ENCODE results near the gene FBRS. TPM values are rescaled to one million over a fixed set of nuclear protein-coding genes. Genes with fewer than 3 reads are reported as not detected.

The FBRS gene
- total RNA-seq, 1 donor from 2014 or later: 26.8 TPM

- Histone ChIP-seq H3K4me1 (peaks cover 0 to 6% of the 10 kb centered on the region in 2 donors), H3K36me3 (peaks cover 74 to 82% of the 10 kb centered on the region in 2 donors), H3K27ac (no peak overlapping the region), H3K27me3 (no peaks in the 10 kb centered on the region), H3K4me3 (no peak overlapping the region), H3K9me3 (no peaks in the 10 kb centered on the region)
- intact Hi-C loops (cut with DNase I): no loop called here
- TF ChIP-seq, protein P1, sequence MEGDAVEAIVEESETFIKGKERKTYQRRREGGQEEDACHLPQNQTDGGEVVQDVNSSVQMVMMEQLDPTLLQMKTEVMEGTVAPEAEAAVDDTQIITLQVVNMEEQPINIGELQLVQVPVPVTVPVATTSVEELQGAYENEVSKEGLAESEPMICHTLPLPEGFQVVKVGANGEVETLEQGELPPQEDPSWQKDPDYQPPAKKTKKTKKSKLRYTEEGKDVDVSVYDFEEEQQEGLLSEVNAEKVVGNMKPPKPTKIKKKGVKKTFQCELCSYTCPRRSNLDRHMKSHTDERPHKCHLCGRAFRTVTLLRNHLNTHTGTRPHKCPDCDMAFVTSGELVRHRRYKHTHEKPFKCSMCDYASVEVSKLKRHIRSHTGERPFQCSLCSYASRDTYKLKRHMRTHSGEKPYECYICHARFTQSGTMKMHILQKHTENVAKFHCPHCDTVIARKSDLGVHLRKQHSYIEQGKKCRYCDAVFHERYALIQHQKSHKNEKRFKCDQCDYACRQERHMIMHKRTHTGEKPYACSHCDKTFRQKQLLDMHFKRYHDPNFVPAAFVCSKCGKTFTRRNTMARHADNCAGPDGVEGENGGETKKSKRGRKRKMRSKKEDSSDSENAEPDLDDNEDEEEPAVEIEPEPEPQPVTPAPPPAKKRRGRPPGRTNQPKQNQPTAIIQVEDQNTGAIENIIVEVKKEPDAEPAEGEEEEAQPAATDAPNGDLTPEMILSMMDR (IDR thresholded peaks at IDR 0.05): no peak
- DNase-seq (ENCODE audit: low spot score in 2 of 2): no peak
Observed at GRCh38 chr16:30667361-30667905, 9.2 kb downstream of the FBRS start.

- TF ChIP-seq, protein P1 (IDR thresholded peaks at IDR 0.05): no peak
- H3K27ac ChIP-seq: no peak overlapping the region
- H3K9me3 ChIP-seq: no peaks in the 10 kb centered on the region
- intact Hi-C loops (cut with DNase I): no loop called here
- no peak overlapping the region for H3K4me3 ChIP-seq
- H3K27me3 ChIP-seq: no peaks in the 10 kb centered on the region
- no peaks in the 10 kb centered on the region for H3K4me1 ChIP-seq
- peaks cover 65 to 73% of the 10 kb centered on the region in 2 donors for H3K36me3 ChIP-seq
- DNase-seq (ENCODE audit: low spot score in 2 of 2): no peak
Observed at GRCh38 chr16:30668393-30668792, 10.2 kb downstream of the FBRS start.

DNA sequence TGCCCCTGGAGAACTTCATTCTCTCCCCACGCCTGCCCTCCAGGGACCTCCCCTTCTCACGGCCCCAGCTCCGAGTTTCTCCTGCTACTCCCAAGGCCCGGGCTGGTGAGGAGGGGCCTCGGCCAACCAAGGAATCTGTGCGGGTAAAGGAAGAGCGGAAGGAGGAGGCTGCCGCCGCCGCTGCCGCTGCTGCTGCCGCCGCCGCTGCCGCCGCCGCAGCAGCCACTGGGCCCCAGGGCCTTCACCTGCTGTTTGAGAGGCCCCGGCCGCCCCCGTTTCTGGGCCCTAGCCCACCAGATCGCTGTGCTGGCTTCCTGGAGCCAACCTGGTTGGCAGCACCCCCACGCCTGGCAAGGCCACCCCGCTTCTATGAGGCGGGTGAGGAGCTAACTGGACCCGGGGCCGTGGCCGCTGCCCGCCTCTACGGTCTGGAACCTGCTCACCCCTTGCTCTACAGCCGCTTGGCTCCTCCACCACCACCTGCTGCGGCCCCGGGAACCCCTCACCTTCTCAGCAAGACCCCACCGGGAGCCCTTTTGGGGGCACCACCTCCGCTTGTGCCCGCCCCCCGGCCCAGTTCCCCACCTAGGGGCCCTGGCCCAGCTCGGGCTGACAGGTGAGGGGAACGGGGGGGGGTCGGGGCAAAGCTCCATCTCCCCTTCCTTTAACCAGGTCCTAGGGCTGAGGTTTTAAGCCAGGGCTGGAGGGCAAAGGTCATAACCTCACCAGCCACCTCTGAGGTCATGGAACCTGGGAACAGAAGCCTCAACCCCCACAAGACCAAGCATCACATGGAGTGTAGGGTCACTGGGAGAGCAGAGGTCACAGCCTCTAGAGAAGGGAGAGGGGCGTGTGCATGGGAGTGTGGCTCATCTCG lies 11.0 kb downstream of the FBRS start:
- Histone ChIP-seq H3K9me3 (no peaks in the 10 kb centered on the region), H3K36me3 (peaks cover 56 to 64% of the 10 kb centered on the region in 2 donors), H3K4me1 (no peaks in the 10 kb centered on the region)

GRCh38 chr16:30669903-30670824 lies 11.9 kb downstream of the FBRS start:
- peaks cover 47 to 55% of the 10 kb centered on the region in 2 donors for H3K36me3 ChIP-seq
- intact Hi-C loops (cut with DNase I): no loop called here

More for the DNA sequence above, 11.0 kb downstream of the FBRS start:
- Histone ChIP-seq H3K27me3 (no peaks in the 10 kb centered on the region), H3K27ac (no peak overlapping the region), H3K4me3 (no peak overlapping the region)
- TF ChIP-seq, protein P1 (IDR thresholded peaks at IDR 0.05): no peak
- intact Hi-C loops (cut with DNase I): no loop called here
- DNase-seq (ENCODE audit: low spot score in 2 of 2): no peak

GRCh38 chr16:30675143-30675542 lies 16.9 kb downstream of the FBRS start:
- intact Hi-C loops (cut with DNase I): no loop called here
- TF ChIP-seq, protein P1 (IDR thresholded peaks at IDR 0.05): no peak
- no peak overlapping the region for H3K4me3 ChIP-seq
- no peak overlapping the region for H3K27ac ChIP-seq
- no peaks in the 10 kb centered on the region for H3K27me3 ChIP-seq
- H3K9me3 ChIP-seq: no peaks in the 10 kb centered on the region
- peaks cover 0 to 5% of the 10 kb centered on the region in 2 donors for H3K36me3 ChIP-seq
- no peak for DNase-seq (ENCODE audit: low spot score in 2 of 2)
- H3K4me1 ChIP-seq: no peaks in the 10 kb centered on the region

More at GRCh38 chr16:30669903-30670824, 11.9 kb downstream of the FBRS start:
- H3K4me3 ChIP-seq: no peak overlapping the region
- DNase-seq (ENCODE audit: low spot score in 2 of 2): no peak
- TF ChIP-seq, protein P1 (IDR thresholded peaks at IDR 0.05): no peak
- no peaks in the 10 kb centered on the region for H3K9me3 ChIP-seq
- H3K27me3 ChIP-seq: no peaks in the 10 kb centered on the region
- no peaks in the 10 kb centered on the region for H3K4me1 ChIP-seq
- H3K27ac ChIP-seq: no peak overlapping the region
